Raji (cell line): ENCODE data around the gene PPOX.
A peak's percentile ranks its signal among the peaks of the same experiment; 100 is the strongest.

Experiments
- POLR2A ChIP-seq: IDR thresholded peaks from 2 replicates; pipeline ENCODE4 v1.6.1; 2011; ENCODE audit warnings: low read depth, low read length, control low read depth; ENCODE audit not compliant: insufficient read depth

PPOX gene

DNA sequence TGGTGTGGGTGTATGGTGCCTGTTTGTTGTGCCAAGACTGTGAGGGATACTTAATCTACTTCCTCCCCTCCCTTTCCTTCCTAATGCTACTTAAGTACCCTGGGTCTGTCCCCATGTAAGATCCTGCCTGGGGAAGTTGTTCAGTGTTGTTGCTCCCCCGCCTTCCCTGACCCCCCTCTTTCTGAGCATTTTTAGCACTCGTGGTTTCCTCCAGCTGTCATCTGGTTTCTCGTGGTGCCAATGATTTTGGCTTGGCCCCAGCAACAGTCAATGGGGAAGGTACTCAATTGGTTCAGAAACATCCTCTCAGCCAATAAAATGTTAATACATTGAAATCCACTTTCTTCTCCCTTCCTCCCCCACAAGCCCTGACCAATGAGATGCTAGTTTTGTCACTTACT is 19.1 kb downstream of the PPOX start:
- 0 out of 2 replicates have a peak, but pooled peaks have one; percentile 32 for TF ChIP-seq POLR2A

DNA sequence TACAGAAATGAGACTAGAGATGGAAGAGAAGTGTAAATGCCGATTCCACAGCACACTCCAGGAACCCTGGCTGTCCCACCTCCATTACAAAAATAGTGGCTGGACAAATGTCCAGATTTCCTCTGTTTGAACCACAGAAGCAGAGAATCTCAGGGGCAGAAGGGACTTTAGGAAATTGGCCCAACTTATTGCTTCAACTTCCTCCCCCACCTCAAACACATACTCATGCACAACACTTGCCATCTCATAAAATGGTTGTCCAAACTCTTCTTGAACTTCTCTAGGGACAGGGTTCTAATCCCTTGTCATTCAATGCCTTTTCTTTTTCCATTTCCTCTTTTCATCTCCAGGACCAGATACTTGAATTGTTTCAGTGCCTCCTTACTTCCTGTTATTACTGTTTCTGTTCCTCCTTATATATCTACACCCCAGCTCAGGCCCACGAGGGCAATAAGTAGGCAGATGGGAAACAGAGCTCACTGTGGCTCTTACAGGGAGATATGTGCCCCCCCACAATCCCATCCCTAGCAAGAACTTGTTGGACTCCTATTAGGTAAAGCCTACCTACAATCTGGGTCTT is 19.6 kb downstream of the PPOX start:
- TF ChIP-seq POLR2A = no peak

DNA sequence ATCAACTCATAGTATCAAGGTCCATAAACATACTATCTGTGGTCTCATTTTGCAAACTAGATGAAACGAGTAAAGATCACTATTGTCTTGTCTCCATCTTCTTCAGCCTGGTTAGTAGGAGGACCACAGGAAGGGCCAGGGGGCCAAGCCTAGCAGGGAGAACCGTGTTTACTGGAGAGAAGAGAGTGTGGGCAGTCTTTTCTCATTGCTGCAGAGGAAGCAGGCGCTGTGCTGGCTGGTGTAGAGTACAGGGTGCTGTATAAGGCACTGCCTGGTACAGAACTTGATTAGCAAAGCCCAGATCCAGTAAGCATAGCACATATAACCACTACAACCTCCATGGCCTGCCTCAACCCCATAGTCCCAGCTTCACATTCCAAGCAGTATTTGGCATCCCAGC is 21.1 kb downstream of the PPOX start:
- TF ChIP-seq POLR2A = no peak

DNA sequence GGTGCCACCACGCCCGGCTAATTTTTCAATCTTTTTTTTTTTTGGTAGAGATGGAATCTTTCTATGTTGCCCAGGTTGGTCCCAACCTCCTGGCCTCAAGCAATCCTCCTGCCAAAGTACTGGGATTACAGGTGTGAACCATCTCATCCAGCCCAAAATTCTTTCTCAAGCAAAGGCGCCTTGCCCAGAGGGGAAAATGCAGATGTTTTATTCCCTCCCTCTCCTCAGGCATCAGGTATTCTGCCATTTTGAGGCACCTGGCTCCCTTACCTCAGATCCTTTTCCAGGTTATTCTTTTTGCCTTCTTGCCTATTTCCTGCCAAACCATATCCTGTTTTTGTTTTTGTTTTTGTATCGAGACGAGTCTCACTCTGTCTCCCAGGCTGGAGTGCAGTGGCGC is 22.2 kb downstream of the PPOX start:
- TF ChIP-seq POLR2A = no peak

DNA sequence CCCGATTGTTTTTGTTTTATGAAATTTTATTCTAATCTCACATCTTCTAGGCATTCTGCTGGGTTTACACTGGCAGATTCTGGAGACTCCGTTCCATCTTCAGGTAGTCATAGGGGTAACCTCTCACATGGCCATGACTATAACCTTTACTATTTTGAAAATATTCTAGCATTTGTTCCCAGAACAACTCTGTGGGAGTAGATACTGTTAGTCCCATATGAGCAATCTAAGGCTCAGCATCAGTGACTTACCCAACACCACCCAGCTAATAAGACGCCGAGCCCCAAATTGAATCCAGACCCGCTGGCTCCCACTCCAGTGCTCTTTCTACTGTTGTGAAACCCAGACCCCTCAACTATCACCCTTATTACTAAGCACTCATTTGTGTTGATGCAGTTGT is 22.8 kb downstream of the PPOX start:
- no peak for TF ChIP-seq POLR2A

DNA sequence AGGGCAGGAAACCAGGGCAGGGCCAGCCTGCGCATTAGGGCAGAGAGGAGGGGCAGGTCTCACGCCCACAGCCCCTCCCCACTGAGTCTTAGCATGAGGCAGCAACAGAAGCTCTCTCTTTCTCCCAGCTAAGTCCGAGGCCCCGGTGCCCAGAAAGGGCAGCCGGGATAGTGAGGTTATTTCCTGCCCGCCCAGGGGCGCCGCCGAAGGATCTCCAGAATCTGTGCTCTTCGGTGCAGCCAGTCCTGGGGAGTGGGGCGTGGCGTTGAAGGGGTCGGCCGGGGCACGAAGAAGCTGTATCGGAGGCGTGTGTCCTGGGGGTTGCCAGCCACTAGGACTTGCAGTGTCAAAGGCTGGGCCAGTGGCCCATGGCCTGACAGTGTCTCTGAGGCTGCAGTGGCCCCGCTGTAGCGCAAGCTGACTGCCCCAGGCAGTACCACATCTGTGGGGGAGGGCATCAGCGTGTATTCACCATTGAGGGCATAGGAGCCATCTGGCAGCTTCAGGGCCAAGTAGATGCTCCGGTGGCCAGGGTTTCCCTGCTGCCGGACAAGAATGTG is 24.8 kb downstream of the PPOX start:
- no peak for TF ChIP-seq POLR2A

DNA sequence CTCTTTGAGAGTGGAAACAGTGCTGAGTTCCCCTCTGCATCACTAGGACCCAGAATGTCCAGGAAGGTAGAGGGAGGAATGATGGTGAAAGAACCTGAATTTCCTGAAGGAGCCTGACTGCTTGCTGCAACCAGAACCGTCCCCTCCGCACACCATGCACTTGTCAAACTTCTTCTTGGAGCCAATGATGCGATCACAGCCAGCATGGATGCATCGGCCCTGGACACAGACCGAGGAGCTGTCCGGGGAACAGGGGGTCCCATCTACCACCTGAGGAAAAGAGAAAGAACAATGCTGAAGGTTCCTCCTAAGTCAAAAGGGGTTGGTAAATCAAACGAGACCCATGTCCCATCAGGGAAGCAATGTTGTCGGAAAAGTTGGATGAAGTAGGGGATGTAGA is 25.7 kb downstream of the PPOX start:
- no peak for TF ChIP-seq POLR2A

DNA sequence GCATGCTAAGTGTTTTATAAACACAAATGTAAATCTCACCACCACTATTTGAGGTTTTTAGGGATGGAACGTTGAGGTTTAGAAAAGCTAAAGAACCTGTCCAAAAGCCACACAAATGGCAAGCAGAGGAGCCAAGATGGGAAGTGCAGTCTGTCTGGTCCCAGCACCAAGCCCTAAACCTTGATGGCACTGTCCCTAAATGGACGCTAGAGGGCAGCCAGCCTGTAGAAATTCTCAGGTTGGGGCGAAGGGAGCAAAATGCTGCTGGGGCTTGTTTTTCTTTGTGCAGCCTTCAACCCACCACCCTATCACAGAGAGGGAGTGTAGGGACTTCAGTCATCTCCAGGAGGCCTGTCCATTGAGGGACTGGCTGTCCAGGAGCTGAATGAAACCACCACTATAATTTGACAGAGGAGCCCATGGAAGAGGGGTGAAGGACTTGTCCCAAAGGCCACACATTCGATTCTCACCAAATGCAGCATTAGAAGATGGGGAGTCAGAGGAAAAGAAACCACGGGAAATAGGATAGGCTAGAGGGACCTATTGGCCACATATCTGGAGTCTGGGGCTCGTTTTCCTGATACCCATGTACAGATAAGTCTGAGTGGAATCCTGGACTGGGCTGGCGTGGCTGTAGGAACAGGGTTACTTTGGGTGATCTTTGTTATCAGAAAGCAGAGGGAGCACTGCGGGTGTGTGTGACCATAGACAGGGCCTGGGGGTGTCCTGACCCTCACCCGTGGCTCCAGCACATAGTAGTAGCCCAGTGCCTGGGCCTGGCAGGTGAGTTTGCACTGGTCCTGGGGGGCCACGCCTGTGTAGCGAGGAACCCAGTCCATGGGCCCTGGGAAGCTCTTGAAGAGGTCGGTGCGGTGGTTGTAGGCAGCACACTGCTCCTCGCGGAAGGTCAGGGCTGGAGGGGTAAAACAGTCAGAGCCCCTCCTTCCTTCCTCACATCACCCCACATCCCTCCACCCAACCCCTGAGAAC is 26.5 kb downstream of the PPOX start:
- TF ChIP-seq POLR2A = no peak

DNA sequence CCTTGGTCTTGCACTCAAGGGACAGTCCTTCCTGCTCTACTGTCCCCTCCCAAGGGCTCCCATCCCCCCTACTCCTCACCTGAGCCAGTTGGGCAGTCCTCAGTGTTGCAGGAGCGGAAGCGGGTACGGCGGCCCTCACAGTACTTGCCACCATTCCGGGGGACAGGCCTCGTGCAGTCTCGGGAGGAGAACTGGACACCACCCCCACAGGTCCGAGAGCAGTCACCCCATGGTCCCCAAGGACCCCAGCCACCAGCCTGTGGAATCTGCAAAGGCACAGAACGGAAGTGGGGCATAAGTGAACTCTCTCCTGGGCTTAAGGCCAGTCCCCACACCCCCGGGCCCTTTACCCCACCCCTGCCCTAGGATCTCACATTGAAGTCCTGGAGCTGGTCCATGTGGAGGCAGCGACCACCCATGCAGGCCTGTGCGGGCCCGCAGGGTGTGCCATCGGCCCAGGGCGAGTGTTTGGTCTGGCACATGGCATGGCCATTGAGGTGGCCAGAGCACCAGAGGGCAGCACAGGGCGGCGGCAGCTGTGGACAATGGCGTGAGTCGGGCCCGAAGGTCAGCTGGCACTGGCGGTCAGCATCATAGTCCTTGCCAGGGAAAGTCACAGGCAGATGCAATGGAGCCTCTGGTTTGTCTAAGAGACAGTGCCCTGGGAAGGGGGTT is 27.5 kb downstream of the PPOX start:
- no peak for TF ChIP-seq POLR2A

DNA sequence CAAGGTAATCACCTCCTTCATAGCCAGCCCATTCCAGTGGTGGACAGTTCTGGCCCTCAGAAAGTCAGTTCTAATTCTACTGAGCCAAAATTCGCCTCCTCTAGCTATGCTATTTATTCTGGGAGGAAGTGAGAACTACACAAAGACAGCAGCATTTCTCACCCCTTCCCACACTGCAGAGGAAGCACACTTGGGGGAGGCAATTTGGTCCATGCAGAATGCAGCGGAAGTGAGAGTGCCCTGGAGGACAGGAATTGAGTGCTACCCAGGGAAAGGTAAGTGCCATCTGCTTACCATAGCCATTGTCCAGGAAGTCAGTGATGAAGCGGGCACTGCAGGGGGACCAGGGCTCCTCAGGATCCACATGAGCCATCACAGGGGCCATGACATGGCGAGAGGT is 28.9 kb downstream of the PPOX start:
- no peak for TF ChIP-seq POLR2A

DNA sequence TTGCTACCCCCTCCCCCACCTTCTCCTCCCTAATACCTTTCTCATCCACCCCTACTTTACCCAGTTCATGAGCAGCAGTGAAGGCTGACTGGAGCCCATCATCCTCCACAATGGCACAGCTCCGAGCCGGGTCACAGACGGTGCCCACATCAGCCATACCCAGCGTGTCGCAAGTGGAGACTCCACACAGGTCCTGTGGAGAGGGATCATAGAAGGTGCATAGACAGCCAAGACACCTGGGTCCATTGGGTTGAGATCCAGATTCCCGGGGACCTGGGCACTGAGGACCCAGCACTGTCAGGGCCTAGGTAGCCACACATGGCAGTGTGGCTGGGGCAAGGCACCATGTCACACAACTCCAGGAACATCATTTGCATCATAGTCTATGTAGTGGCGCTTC is 29.9 kb downstream of the PPOX start:
- no peak for TF ChIP-seq POLR2A

DNA sequence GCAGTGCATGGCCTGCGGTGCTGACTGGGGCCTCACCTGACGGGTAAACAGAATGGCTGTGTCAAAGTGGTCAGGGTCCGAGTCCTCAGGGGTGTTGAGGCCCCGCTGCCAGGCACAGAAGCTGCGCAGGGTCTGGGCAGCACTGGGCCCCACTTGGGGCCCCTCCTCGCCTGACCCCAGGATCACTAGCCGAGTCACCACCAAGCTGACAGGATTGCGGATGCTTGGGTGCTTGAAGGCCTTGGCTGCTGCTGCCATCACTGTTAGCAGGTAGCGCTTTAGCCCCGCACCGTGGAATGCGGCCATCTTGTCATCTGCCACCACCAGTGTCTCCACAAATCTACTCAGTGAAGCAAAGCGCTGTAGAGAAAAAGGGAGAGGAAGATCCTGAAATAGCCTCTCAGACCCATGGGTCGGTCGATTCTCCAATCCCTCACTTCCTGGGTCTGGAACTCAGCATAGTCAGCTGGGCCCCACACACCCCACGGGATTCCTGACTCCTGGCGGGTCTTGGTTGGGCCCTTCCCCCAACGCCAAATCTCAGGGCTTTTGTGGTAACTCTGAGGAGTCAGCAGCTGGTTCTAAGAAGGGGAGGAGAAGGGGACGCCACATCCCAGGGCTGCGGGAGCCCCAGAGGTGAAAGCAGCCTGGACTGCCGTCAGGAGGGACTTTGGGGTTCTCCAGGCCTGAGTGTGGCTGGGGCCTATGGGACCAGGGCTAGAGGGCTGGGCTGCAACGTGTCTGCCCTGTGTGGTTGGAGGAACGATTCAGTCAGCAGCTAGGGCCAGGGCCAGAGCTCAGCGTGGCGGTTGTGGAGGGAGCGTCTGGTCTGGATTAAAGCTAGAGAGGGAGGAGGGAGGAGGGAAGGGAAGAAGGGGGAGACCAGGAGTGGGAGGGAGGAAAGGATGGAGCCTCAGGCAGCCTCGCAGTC is 30.6 kb downstream of the PPOX start:
- no peak for TF ChIP-seq POLR2A

DNA sequence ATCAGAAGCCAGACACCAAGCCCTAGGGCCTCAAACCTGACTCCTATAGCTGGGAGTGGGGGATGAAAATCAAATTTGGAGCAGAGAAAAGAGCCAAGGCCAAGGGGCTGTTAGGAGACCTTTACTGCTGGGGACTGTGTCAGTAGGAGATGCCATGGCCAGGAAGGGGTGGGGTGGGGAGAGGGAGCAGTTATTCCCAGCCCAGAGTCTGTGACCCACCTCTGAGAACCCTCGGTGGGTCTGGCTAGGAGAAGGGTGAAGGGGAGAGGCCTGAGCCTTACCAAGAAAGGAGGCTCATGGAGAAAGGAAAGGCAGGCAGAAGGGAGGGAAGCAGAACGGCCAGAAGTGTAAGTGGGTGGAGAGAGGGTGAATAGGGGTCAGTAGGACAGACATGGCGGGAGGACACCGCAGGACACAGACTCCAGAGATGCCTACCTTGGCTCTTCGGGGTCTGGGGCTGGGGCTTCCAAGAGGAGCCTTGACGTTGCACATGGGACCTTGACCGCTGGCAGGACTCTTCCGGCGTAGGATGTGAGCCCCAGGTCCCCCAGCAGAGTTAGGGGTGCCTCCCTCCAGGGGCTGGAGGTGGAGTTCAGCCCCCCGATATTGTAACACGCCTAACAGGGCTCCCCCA is 31.5 kb downstream of the PPOX start:
- TF ChIP-seq POLR2A = no peak
